SJSA1 (cell line): ENCODE data around the gene CD58. TPM values are rescaled to one million over a fixed set of nuclear protein-coding genes. Genes with fewer than 3 reads are reported as not detected.

ENCODE experiments used
- DNase-seq, 2 experiments: peaks; one replicate each; pipeline ENCODE4 v3.0.0-alpha.2; 2015 to 2020; ENCODE audit warnings: low spot score in 2 of 2, low read depth in 1 of 2
- H3K27ac ChIP-seq: fragments of 250-450 bp; sonication (Bioruptor Pico); 2 replicates; pipeline ENCODE4 v1.5.1; 2020; ENCODE audit warnings: mild to moderate bottlenecking, moderate library complexity
- H3K27me3 ChIP-seq: fragments of 250-450 bp; sonication (Bioruptor Pico); replicated peaks from 2 replicates; pipeline ENCODE4 v1.5.1; 2020; ENCODE audit warnings: mild to moderate bottlenecking, moderate library complexity
- H3K36me3 ChIP-seq: fragments of 250-450 bp; sonication (Bioruptor Pico); 2 replicates; pipeline ENCODE4 v1.5.1; 2020; ENCODE audit warnings: mild to moderate bottlenecking
- H3K4me1 ChIP-seq: fragments of 250-450 bp; sonication (Bioruptor Pico); replicated peaks from 2 replicates; pipeline ENCODE4 v1.6.1; 2021; ENCODE audit warnings: mild to moderate bottlenecking
- H3K4me3 ChIP-seq: fragments of 250-450 bp; sonication (Bioruptor Pico); 2 replicates; pipeline ENCODE4 v1.5.1; 2020; ENCODE audit warnings: mild to moderate bottlenecking
- H3K9me3 ChIP-seq: fragments of 250-450 bp; sonication (Bioruptor Pico); replicated peaks from 2 replicates; pipeline ENCODE4 v1.5.1; 2020; ENCODE audit warnings: mild to moderate bottlenecking
- total RNA-seq: library from RNA; depleted of rRNA; stranded (reverse); fragments of >200 nt; shearing (Covaris generic); gene quantifications from 2 replicates; pipeline ENCODE4 v1.2.3, GENCODE V29; 2014

Gene CD58
- total RNA-seq, 1 experiment from 2014 or later: 23.2 TPM

DNA sequence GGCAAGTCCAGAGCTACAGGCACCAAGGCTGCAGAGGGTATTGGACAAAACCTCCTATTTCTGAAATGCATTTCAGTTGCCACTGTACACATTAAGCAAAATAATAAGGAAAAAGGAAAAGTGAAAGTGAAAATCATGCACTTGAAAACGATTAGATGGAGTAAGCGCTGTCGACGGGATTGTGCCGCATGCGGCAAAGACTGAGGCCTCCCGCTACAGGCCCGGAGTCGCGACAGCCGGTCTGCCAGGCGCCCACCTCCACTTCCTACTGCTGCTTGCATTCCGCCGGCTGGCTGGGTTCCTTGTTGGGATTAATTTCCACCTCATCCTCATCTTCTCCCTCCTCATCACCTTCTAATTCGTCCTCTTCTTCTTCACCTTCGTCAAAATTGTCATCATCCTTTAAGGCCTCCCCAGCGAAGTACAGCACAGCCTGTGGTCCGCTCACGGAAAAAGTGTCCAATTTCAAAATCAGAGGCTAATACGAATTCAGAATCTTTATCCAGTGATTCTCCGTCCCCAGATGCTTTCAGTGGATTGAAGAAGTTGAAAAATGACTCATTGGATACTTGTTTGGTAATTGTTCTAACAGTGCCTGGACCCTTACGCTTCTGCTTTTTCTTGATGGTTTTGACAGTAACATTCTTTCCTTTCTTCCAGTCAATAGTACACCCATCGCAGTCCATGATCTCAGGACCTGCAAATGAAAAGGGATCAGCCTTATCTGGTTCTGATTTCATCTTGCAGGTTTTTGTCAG is 38.0 kb downstream of the CD58 start:
- Histone ChIP-seq H3K9me3 (no peaks in the 10 kb centered on the region), H3K27me3 (no peaks in the 10 kb centered on the region), H3K27ac (no peak overlapping the region), H3K36me3 (peaks cover 16% of the 10 kb centered on the region), H3K4me3 (no peak overlapping the region), H3K4me1 (peaks cover 11% of the 10 kb centered on the region)
- DNase-seq: no peak

DNA sequence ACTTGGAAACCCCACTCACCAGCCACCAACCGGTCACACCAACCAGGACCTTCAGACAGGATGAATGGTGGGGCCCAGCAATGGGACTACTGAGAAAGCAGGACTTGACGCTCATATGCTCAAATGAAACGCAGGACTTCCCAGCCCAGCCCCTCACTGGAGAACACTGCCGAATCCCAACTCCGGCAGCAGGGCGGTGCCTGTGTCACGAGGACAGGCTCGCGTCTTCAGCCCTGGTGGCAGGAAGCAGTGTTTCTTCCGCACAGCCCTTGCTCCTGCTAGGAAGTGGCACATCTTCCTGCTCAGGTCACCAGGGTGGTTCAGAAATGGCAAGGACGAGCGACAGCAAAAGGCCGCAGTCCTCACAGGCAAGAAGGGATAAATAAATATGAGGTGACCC is 38.9 kb downstream of the CD58 start:
- Histone ChIP-seq H3K9me3 (no peaks in the 10 kb centered on the region), H3K36me3 (peaks cover 16% of the 10 kb centered on the region), H3K4me1 (peaks cover 11% of the 10 kb centered on the region), H3K4me3 (no peak overlapping the region), H3K27me3 (no peaks in the 10 kb centered on the region), H3K27ac (no peak overlapping the region)
- DNase-seq: no peak

GRCh38 chr1:116529681-116530080 is 41.1 kb downstream of the CD58 start:
- Histone ChIP-seq H3K4me1 (peaks cover 11% of the 10 kb centered on the region), H3K27ac (no peak overlapping the region), H3K36me3 (peaks cover 13% of the 10 kb centered on the region; the same call in 1 of the 2 replicates), H3K9me3 (no peaks in the 10 kb centered on the region), H3K4me3 (no peak overlapping the region), H3K27me3 (no peaks in the 10 kb centered on the region)
- DNase-seq: no peak

DNA sequence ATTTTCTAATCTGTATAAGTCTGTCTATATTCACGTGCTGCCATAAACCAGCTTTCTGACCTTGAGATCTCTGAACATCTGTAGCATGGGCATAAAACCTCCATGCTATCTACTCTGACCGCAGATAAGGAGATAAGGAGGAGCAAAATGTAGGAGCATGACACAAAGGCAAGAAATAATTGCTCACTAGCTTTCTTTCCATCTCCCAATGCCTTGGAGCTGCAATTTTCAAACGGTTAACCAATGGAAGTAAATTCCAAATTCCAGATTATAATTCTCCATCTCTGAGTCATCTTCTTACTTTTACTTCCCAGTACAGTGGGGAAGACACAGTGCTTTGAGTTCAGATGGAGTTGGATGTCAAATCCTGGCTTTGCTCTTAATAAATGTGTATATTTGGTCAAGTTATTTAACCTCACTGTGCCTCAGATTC is 41.6 kb downstream of the CD58 start:
- H3K36me3 ChIP-seq: peaks cover 9% of the 10 kb centered on the region; the same call in 1 of the 2 replicates
- no peak overlapping the region for H3K27ac ChIP-seq
- no peak overlapping the region for H3K4me3 ChIP-seq
- no peaks in the 10 kb centered on the region for H3K9me3 ChIP-seq
- DNase-seq: peak in 1 of 2 experiments; percentile 40
- peaks cover 11% of the 10 kb centered on the region for H3K4me1 ChIP-seq
- no peaks in the 10 kb centered on the region for H3K27me3 ChIP-seq

DNA sequence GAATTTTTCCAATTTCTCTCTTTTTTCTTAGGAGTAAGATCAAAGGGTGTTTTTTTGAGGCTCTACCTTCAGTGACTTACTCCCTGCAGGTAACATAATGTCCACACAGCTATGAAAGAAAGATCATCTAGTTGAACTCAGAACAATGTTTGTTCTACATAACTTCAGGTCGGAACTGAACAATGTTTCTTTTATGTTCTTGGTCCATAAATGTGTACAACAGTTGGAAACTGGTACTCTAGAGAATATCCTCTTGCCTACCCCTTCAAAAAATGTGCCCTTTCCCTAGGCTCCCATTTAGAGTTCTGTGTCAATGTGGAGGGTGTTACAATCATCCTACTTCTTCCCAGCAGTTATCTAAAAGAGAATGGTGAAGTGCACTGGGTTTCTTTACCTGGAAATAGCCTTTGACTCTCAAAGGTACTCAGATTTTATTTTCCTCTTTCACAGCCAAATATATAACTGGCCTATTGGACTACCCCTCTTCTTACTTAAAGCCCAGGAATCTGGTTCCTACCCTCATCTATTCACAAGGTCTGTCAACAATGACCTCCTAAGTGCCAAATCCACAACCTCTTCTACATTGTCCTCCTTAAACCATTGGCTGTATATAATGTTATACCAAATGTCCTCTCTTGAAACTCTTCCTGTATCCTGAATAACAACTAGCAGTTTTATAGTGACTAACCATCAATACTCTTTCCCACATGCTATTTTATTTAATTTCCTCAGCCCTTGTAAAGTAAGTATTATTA is 42.3 kb downstream of the CD58 start:
- Histone ChIP-seq H3K4me3 (no peak overlapping the region), H3K4me1 (peaks cover 11% of the 10 kb centered on the region), H3K9me3 (no peaks in the 10 kb centered on the region), H3K27me3 (no peaks in the 10 kb centered on the region), H3K36me3 (peaks cover 2% of the 10 kb centered on the region; the same call in 1 of the 2 replicates), H3K27ac (no peak overlapping the region)
- DNase-seq: no peak

- H3K27ac ChIP-seq: no peak overlapping the region
- no peak overlapping the region for H3K4me3 ChIP-seq
- no peaks in the 10 kb centered on the region for H3K9me3 ChIP-seq
- no peak for DNase-seq
- peaks cover 28% of the 10 kb centered on the region for H3K4me1 ChIP-seq
- no peaks in the 10 kb centered on the region for H3K36me3 ChIP-seq
- H3K27me3 ChIP-seq: no peaks in the 10 kb centered on the region
Measured at GRCh38 chr1:116525440-116525839, 45.4 kb downstream of the CD58 start.

DNA sequence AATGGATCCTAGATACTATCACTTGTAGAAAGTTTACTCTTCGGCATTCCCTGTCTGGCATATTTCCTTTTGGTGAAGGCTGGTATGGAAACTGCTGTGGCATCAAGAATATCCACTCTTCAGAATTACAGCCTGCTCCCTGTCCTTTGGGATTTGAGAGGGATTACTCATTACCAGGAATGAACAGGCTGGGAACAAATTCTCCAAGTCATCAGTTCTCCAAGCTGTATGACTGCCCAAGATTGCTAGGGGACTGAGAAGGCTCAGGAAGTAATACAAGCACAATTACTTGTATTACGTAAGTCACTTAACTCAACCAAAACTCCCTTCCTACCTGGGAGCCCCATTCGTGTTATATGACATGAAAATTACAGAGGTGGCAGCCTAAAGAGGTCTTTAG is 49.6 kb downstream of the CD58 start:
- H3K36me3 ChIP-seq: 0 out of 2 replicates have a peak, but pooled peaks cover 3% of the 10 kb centered on the region
- H3K27me3 ChIP-seq: no peaks in the 10 kb centered on the region
- peak overlapping the region; percentile 19; the same call in 1 of the 2 replicates for H3K27ac ChIP-seq
- H3K9me3 ChIP-seq: no peaks in the 10 kb centered on the region
- peaks cover 16% of the 10 kb centered on the region for H3K4me1 ChIP-seq
- H3K4me3 ChIP-seq: no peak overlapping the region
- DNase-seq: peak in 1 of 2 experiments; percentile 49

DNA sequence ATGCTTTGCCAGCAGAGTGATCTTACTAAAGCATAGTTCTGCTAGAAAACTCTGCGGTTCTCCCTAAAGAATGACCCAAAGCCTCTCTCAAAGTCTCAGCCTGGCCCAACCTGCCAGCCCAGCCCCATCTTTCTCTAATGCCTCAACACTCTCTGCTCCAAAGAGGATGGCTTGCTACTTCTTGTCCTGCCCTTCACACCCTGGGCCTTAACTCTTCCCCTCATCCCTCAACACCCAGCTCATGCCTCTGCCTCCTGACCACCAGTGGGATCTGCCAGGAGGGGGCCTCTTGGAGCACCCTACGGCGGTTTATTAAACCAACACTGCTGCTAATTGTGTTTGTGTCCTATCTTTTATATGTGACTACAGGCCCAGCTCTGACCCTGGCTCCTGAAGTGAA is 52.4 kb downstream of the CD58 start:
- Histone ChIP-seq H3K27me3 (no peaks in the 10 kb centered on the region), H3K9me3 (no peaks in the 10 kb centered on the region), H3K36me3 (0 out of 2 replicates have a peak, but pooled peaks cover 3% of the 10 kb centered on the region), H3K27ac (no peak overlapping the region), H3K4me3 (no peak overlapping the region), H3K4me1 (peaks cover 16% of the 10 kb centered on the region)
- no peak for DNase-seq

DNA sequence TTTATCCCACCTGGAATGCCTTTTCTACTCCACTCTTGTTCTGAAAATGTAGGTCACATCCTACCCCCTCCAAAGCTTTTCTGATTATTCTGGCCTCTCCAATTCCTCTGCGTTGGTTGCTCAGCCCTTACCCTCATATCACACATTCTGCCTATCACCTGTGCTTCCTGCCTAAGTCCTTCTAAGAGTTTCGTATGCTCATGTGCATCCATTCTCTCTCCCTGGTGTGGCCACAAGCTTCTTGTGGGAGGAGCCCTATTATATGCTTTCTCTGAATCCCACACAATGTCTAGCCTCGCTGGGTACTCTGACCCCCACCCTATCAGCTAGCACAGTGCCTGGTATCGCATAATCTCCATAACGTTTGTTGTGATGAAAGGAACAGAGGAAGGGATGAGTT is 54.2 kb downstream of the CD58 start:
- Histone ChIP-seq H3K4me3 (no peak overlapping the region), H3K27me3 (no peaks in the 10 kb centered on the region), H3K36me3 (0 out of 2 replicates have a peak, but pooled peaks cover 3% of the 10 kb centered on the region), H3K27ac (no peak overlapping the region), H3K4me1 (peaks cover 10% of the 10 kb centered on the region), H3K9me3 (no peaks in the 10 kb centered on the region)
- DNase-seq: no peak

DNA sequence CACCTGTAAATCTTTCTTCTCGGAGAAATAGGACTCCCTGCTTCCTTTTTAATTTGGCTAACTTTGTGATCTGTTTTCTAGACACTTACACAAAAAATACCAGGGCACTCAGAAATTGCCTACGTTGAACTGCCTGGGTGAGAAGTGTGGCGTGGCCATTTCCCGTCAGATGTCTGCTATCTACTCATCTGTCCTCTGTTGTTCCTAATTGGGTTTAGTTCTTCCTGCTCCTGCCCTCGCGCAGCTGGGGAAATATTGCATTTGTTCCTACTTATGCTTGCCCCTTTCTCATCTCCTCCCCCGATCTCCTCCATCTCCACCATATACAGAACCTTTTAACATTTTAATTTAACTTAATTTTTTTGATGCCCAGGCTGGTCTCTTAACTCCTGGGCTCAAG is 55.1 kb downstream of the CD58 start:
- Histone ChIP-seq H3K9me3 (no peaks in the 10 kb centered on the region), H3K36me3 (0 out of 2 replicates have a peak, but pooled peaks cover 3% of the 10 kb centered on the region), H3K27ac (no peak overlapping the region), H3K4me1 (peaks cover under 1% of the 10 kb centered on the region), H3K27me3 (no peaks in the 10 kb centered on the region), H3K4me3 (no peak overlapping the region)
- DNase-seq: no peak

DNA sequence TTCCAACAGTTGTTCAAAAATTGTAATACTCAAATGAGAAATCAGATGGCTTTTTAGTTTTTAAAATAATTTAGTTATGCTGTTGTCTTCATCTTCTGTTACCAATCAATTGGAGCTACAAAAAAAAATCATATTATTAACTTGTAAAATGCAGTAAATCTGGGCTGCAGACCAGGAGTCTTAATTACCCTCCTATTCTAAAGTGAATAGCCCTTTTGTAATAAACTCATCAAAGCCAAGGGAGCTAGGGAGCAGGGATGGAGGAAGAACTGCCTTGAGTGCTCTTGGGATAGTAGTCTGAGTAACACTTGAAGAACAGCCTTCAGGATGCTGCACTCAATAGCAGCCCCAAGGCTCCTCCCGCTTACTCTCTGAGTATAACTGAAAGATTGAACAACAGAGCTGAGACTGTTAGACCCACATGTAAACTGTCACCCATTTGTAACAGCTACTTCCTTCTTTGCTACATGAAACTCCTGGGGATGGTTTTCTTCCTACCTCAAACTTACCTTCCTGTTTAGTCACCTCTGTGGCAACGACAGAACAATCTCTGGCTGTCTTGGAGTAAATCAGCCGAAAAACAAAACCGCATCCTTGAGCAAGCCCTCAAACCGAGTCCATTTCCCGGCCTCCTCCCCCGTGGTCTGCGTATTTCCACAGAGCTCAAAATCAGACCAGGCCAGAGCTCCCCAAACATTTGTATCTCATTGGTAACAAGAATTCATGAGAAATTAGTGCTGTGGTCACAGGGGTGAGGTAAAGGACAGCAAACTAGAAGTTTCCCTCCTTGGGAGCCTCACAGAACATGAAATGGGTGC is 55.9 kb downstream of the CD58 start:
- Histone ChIP-seq H3K27ac (no peak overlapping the region), H3K36me3 (0 out of 2 replicates have a peak, but pooled peaks cover 3% of the 10 kb centered on the region), H3K27me3 (no peaks in the 10 kb centered on the region), H3K9me3 (no peaks in the 10 kb centered on the region), H3K4me1 (peaks cover under 1% of the 10 kb centered on the region; the same call in 1 of the 2 replicates), H3K4me3 (no peak overlapping the region)
- no peak for DNase-seq

GRCh38 chr1:116513956-116514355 is 56.9 kb downstream of the CD58 start:
- 0 out of 2 replicates have a peak, but pooled peaks cover 2% of the 10 kb centered on the region for H3K36me3 ChIP-seq
- no peak overlapping the region for H3K4me3 ChIP-seq
- H3K9me3 ChIP-seq: no peaks in the 10 kb centered on the region
- peaks cover 10% of the 10 kb centered on the region for H3K4me1 ChIP-seq
- H3K27me3 ChIP-seq: no peaks in the 10 kb centered on the region
- H3K27ac ChIP-seq: no peak overlapping the region
- no peak for DNase-seq

DNA sequence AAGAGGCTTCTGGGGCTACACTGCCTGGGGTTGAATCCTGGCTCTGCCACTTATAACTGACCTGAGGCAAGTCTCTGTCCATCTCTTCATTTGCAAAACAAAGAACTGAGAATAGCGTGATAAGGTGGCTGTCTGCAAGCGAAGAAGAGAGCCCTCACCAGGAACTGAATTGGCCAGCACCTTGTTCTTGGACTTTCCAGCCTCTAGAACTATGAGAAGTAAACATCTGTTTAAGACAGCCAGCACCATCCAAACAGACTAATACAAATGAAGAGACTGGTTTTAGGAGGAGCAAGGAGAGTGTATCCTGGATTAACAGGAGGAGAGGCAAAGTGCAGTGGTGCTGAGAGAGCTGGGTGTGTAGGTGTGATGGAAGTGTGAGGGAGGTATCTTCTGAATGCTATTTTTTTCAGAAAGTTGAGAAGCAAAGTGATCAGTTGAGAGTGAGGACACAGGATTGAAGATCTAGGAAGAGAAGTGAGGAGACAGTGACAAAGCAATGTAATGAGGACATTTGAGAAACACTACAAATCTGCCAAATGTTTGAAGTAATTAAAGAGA is 59.3 kb downstream of the CD58 start:
- H3K4me1 ChIP-seq: peaks cover 22% of the 10 kb centered on the region
- H3K36me3 ChIP-seq: no peaks in the 10 kb centered on the region
- no peak overlapping the region for H3K27ac ChIP-seq
- H3K27me3 ChIP-seq: no peaks in the 10 kb centered on the region
- no peaks in the 10 kb centered on the region for H3K9me3 ChIP-seq
- H3K4me3 ChIP-seq: no peak overlapping the region
- no peak for DNase-seq
